ENCODE data around the gene USP17L11. TPM values are rescaled to one million over a fixed set of nuclear protein-coding genes. Genes with fewer than 3 reads are reported as not detected.
"Not testable (repeated sequence)": the region's sequence is repeated elsewhere in the genome, so short reads cannot be mapped to it uniquely, and the experiment has no call there.

The USP17L11 gene
- total RNA-seq, 4 donors from 2014 or later, result not detected

GRCh38 chr4:9257824-9258223 lies 42.6 kb downstream of the USP17L11 start, which contains the start of gene USP17L20:
Gene USP17L20, plus strand, starts transcription at chr4:9258124. Its CDS starts 0 bp downstream, at chr4:9258124.
- H3K4me3 ChIP-seq; H3K9me3 ChIP-seq; H3K27me3 ChIP-seq; H3K27ac ChIP-seq; H3K36me3 ChIP-seq; intact Hi-C loops (cut with DNase I); H3K4me1 ChIP-seq; DNase-seq: not testable (repeated sequence)
- WGBS, 2 donors, result no CpG with 5 or more reads among the region's 15 CpGs

GRCh38 chr4:9262572-9262971 lies 47.4 kb downstream of the USP17L11 start, which contains the start of gene USP17L21:
Gene USP17L21, plus strand, starts transcription at chr4:9262872. Its CDS starts 0 bp downstream, at chr4:9262872.
- H3K36me3 ChIP-seq; H3K4me1 ChIP-seq; H3K27me3 ChIP-seq; intact Hi-C loops (cut with DNase I); H3K27ac ChIP-seq; DNase-seq; H3K9me3 ChIP-seq; H3K4me3 ChIP-seq: not testable (repeated sequence)
- no CpG with 5 or more reads among the region's 13 CpGs for WGBS, 2 donors

Other genes with a start within 250 kb of the USP17L11 start
- not detected for gene FAM90A26, start 45.0 kb upstream of the USP17L11 start, total RNA-seq
- not detected for gene USP17L10, start 4.7 kb upstream of the USP17L11 start, total RNA-seq
- not detected for gene USP17L12, start 4.7 kb downstream of the USP17L11 start, total RNA-seq
- not detected for gene USP17L13, start 9.5 kb downstream of the USP17L11 start, total RNA-seq
- not detected for gene USP17L15, start 19.0 kb downstream of the USP17L11 start, total RNA-seq
- gene USP17L17, start 28.5 kb downstream of the USP17L11 start, total RNA-seq, result not detected
- gene USP17L18, start 33.2 kb downstream of the USP17L11 start, total RNA-seq, result not detected
- gene USP17L19, start 38.0 kb downstream of the USP17L11 start, total RNA-seq, result not detected
- not detected for gene USP17L20, start 42.7 kb downstream of the USP17L11 start, total RNA-seq
- gene USP17L21, start 47.5 kb downstream of the USP17L11 start, total RNA-seq, result not detected
- not detected for gene USP17L22, start 52.2 kb downstream of the USP17L11 start, total RNA-seq
- gene USP17L24, start 109.8 kb downstream of the USP17L11 start, total RNA-seq, result not detected
- not detected for gene USP17L25, start 114.5 kb downstream of the USP17L11 start, total RNA-seq
- not detected for gene USP17L26, start 119.3 kb downstream of the USP17L11 start, total RNA-seq
- gene USP17L5, start 124.0 kb downstream of the USP17L11 start, total RNA-seq, result not detected
- not detected for gene USP17L27, start 128.7 kb downstream of the USP17L11 start, total RNA-seq
- gene USP17L28, start 133.5 kb downstream of the USP17L11 start, total RNA-seq, result not detected
- gene USP17L29, start 138.2 kb downstream of the USP17L11 start, total RNA-seq, result not detected
- gene USP17L30, start 147.7 kb downstream of the USP17L11 start, total RNA-seq, result not detected
- gene DEFB131A, start 229.0 kb downstream of the USP17L11 start, total RNA-seq, result not detected

All from esophagus squamous epithelium (tissue), 5 donors.